Astrocyte of the hippocampus (primary cell): ENCODE data around the gene KCNIP1.
A peak's percentile ranks its signal among the peaks of the same experiment; 100 is the strongest.

Experiments used
- DNase-seq: peaks from one replicate; pipeline ENCODE4 v3.0.0; 2011; ENCODE audit warnings: low read depth, low spot score

KCNIP1 gene

DNA sequence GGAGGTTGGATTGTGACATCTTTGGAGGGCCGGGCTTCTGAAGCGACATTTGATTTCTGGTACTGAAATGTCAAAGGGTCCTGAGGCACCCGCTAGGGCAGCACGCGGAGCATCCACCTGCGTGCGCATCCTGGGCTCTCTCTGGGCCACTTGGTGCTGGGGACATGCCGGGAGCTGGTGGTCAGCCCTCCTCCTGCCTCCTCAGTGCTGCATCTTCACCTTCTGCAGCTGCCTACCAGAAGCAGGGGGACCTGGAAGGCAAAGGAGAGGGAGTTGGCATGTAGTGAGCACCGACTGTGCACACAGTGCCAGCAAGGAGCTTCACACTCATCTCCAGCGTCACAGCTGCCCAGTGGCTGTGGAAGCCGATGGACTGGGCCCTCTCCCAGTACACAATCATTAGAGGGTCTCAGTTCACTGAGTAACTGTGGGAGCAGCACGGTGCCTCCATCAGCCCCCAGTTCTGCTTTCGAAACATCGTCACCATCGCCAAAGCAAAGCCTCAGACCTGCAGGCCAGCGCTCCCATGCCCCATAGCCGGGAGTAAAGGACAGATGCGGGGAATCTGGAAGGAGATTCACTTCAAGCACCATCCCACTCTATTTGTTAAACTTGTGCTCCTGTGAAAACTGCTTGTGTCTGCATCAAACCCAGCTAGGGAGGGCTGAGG, 138.4 kb downstream of the KCNIP1 start:
- DNase-seq: no peak

DNA sequence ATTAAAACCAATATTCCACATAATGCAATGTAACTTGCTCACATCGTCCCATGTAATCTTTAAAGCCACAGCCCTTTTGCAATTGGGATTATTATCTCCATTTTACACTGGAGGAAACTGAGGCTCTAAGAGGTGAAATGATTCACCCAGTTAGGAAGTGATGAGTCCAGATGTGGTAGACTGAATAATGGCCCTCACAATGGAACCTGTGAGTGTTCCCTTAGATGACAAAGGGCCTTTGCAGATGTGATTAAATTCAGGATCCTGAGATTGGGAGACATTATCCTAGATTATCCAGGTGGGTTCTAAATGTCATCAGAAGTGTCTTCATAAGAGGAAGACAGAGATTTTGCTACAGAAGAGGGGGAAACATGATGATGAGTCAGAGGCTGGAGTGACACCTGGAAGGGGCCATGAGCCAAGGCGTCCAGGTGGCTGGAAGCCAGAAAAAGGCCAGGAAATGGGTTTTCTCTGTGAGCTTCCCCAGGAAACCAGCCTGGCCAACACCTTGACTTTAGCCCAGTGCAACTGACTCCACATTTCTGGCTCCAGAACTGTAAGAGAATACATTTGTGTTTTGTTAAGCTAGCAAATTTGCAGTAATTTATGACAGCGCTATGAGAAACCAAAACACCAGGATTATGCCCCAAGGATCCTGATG, 139.1 kb downstream of the KCNIP1 start:
- DNase-seq: no peak

DNA sequence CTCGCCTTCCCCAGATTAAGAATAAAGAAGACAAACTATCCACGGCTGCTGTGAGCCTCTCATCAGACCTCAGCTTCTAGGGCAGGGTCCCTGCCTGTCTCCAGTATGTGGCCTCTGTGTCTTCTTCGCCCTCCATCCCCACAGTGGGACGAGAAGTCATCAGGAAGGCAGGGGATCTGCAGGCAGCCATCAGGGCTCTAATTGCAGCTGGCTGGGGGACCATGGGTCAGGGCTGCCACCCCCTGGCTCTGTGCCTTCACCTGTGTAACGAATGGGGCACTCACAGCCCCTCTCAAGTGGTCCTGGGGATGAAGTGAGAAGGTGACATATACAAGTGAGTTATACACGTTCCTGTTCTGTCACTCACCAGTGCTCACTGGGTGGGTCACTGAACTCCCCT, 139.8 kb downstream of the KCNIP1 start:
- no peak for DNase-seq

DNA sequence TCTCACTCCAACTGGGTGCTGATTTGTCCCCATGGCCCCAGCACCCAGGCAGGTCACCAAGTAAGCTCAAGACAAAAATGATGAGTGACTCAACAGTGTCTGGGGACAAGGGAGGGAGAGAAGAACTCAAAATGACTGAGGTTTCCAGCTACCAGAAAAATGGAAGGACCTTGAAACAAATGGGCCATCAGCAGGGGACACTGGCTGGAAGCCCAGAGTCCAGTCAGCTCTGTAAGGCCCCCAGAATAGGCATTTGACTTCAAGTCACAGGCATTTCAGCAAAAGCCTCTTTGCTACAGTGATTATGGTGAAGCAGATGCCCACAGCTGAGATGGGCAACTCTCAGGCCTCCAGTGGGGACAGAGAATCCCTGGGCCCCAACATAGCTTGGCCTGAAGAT, 140.7 kb downstream of the KCNIP1 start:
- DNase-seq: no peak

DNA sequence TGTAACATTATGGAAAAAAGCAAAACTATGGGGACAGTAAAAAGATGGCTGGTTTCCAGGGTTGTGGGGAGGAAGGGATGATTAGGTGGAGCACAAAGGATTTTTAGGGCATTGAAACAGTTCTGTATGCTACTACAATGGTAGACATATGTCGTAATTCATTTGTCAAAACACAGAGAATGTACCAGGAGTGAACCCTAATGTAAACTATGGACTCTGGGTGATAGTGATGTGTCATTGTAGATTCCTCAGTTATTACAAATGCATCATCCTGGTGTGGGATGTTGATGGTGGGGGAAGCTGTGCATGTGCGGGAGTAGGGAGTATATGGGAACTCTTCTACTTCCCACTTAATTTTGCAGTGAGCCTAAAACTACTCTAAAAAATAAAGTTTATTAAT, 144.7 kb downstream of the KCNIP1 start:
- no peak for DNase-seq

DNA sequence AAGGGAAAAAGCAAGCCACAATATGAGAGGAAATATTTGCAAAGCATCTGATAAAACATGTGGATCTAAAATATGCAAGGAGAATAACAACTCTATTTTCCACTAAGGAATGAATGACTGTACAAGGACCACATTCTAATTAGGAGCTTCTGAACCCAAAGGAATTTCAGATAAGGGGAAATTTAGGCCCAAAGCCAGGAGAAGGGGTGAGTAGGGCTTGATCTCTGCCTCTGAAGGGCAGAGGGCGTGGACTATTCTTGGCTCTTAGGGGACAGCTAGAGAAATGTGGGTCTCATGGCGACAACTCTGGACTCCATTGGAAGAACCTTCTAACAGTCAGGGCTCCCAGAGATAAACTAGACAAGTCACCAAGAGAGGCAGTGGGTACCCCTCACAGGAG, 147.0 kb downstream of the KCNIP1 start:
- no peak for DNase-seq

DNA sequence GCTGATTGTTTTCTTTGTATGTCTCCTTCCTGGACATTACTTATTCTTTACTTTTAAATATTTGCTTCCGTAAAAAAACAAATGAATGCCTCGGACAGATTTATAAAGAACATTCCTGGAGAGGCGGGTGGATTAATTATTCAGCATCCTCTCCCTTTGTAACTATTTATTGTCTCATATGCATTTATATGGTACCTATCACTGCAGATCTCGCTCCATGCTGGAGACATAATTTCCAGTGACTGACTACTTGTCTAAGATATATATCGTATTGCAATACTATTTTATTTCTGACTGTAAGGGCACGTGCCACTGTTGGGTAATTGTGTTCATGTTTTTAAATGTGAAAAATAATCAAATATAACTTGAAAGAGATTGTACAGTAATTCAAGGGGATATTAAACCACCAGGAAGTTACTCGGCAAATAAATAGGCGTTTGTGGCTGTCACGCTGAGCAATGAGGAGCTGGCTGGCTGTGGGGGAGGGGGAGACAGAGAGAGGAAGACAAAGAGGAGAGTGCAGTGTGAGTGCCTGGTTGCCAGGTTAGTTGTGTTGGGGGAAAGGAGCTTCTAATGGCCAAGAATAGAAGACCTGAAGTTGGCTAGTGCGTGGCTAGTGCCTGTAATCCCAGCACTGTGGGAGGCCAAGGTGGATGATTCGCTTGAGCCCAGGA, 147.9 kb downstream of the KCNIP1 start:
- no peak for DNase-seq

DNA sequence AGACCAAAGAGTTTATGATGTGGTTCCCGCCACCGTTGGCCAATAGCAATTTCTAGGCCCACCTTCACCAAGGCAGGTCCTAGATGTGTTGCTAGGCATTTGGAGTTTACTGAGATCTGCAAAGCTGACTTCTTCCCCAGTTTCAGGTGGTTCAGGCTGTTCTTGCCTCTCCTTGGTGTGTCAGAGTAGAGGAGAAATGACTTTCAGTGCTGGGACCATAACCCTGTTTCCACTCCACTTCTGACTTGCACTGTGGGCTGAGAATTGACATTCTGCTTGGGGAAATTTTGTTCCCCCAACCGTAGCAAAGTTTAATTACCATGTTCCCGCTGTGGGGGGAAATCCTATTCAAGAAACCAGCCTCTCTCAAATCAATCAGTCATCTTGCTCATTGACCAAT, 151.7 kb downstream of the KCNIP1 start:
- DNase-seq: no peak

DNA sequence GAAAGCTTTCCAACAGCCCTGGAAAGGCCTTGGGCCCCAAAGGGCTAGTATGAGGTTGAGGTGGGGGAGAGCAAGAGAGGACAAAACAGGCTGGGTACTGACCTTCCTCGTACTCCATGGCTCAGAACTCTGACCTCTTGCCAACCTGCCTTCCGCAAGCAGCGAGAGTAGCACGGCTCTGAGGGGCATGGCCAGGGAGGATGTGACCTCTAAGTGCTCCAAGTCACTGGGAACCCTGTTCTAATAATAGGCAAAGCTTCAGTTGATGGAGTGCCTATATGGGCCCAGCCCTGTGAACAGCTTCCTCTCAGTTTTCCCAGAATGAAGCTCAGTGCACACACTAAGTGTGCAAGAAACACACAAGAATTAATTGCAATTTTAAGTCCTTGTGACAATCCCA, 152.1 kb downstream of the KCNIP1 start:
- DNase-seq: no peak

DNA sequence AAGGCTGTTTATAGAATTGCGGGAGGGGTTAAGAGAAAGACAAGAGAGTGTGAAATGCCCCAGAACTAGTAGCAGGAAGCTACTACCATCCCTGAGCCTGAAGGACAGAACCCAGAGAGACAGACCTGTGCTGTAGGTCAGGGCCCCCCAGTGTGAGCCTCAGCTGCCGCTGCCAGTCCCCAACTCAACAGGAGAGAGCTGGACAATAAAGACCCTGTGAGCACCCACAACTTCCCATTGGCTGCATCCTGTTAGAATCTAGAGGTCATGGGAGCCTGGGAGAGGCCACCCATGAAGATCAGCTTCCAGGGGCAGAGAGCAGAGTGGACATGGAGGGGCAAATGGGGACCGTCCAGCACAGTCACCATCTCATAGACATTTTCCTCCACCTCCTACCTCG, 152.5 kb downstream of the KCNIP1 start:
- DNase-seq: no peak

DNA sequence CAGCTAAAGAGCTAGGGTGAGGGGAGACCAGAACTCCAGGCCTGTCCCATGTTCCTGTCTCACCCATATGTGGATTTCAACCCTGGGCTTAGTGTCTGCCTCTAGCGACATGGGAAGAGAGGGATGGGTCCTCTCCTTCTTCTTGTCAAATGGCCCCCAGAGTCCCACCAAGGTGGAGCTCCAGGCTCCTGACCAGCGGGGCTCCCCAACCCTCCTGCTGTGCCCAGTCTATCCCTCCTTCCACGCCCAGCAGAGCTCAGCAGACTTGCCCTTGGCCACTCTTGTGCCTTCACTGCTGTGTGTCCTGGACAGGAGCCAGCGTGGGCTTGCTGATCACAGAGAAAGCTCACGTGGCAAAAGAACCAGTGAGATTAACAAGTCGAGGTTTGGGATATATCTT, 156.7 kb downstream of the KCNIP1 start:
- no peak for DNase-seq

DNA sequence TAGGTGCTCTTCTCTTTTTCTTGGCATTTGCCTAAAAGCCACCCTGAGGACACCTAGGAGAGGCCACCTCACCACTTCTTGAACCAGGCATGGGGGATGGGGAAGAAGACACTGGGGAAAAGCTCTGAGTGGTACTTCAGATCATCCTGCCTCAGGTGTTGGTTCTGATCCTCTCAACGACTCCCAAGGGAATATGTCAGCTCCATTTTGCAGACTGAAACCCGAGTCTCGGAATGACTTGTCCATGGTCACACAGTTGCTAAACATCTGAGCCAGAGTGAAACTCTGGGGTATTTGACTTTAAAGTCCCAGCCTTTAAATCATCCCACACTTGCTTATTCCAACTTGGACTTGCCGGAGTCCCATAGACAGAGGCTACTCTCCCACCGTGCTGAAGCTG, 159.1 kb downstream of the KCNIP1 start:
- DNase-seq: no peak

DNA sequence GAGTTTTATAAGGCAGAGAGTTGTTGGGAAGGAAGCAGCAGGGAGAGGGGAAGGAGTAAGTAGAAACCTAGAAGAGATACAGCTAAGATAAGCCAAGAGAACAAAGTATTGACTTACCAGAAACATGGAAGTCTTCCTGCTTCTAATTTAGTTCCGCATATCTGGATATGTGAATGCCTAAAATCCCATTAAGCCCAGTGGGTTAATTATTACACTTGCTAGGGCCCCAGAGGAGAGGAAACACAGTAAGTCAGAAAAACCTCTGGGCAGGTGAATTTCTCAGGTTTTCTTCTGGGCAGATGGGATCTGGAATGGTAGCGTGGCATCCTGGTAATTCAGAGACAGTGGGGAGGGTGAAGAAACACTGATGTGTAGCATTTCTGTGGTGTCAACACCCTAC, 175.0 kb downstream of the KCNIP1 start:
- DNase-seq: no peak

DNA sequence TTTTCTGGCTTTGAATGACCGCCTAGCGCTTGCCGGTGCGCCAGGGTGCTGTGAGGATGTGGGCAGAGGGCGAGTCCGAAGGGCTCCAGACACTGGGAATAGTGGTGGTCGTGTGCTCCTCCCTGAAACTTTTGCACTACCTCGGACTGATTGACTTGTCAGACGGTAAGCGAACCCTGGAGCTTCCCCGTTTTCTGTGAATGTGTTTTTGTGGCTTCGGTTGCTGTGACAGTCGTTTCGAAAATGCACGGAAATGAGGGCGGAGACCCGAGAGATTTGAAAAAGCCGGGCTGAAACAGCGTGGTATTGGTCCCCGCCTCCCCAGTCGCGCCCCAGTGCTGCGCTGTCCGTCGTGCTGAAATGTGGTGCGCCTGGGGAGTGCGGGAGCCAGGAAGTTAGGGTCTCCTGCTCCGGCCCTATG, 177.2 kb downstream of the KCNIP1 start:
- peak; percentile 76 for DNase-seq

DNA sequence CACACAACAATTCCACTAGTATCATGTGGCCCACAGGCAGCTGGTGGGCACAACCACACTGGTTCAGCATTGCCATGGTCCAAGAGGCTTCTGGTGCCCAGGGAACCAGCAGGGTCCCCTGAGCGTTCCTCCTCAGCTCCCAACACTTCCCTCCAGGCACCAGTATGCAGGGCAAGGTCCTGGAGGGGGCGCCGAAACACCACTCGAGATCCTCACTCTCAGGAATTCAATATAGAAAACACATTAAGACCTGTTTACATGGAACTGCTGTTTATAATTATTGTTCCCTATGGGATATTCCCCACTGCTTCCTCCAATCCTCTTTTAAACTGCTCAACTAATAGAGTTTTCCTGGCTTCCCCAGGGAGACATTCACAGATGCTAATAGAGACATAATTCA, 187.8 kb downstream of the KCNIP1 start:
- DNase-seq: no peak

DNA sequence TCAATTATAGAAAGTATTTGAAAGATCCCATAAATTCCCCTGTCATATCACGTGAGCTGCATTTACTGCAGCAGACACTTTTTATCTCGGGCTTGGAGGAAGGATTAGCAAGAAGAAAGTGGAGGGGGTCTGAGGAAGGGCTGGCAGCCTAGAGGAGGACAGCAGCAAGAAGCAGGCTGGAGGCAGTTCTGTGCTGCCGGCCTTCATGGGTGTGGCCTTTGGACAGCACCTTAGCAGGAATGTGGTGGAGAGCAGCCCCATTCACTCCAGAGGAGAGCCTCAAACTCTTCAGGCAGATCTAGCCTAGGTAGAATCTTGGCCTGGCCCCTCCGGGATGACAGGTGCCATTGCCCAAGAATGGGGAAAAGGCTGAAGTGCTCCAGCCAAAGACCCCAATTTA, 189.9 kb downstream of the KCNIP1 start:
- DNase-seq: peak; percentile 5

DNA sequence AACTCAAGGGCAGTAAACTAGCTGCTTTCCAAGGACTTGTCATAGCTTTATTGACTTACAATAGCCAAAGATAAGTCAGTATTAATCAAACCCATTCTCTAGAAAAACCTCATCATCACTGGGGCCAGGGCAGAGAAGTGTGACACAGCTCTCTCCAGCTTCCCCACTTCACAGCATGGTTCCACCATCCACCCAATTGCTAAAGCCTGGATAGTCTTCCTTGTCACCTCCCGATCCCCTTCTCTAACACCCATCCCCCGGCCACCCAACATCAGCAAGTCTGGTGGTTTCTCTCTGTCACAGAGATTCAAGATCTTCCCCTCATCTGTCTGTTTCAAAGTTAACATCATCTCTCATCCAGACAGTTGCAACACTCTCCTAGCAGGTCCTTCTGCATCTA, 191.1 kb downstream of the KCNIP1 start:
- no peak for DNase-seq

DNA sequence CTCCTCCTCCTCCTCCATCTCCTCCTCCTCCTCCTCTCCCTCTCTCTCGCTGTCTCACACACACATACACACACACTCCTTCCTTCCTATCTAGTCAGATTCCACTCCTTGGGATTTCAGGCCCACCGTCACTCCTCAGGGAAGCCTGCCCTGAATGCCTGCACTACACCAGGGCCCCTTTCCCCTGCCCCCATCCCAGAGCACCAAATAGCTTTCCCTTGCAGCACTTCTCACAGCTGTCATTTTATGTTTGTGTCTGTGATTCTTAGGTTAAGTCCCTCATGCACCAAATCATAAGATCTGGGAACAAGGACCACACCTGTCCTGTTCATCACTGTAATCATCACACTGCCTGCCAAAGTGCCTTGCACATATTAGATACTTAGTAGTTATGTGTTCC, 193.2 kb downstream of the KCNIP1 start:
- DNase-seq: no peak

DNA sequence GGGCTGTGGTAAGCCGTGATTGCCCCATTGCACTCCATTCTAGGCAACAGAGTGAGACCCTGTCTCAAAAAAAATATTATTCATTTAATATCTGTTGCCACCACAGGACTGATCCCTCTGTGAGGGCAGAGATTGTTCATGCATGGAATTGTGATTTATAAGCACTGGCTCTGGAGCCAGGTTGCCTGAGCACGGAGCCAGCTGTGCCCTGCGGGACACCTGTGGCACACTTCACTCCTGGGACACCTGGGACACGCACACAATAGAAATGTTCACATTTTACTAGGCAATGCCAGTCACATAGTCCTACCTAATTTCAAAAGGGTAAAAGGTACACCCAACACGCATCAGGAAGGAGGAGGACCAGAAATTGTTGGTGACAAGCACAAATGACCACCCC, 196.7 kb downstream of the KCNIP1 start:
- DNase-seq: no peak

DNA sequence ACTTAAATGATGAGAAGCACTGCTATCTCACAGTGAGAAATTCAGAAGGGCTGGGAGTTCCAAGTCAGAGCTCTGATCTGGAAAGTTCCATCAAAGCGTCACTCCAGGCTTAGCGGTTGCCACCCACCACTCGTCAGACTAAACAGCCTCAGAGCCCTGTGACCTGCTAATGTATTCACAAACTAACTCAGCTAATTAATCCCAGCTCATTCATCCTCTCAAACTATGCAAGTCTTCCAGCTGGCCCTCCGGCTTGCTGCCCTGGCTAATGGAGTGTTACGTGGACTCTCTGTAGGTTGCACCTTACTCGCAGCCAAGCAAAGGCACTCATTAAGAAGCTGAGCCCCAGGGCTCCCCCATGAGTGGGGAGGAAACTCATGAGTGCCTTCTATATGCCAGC, 197.5 kb downstream of the KCNIP1 start:
- no peak for DNase-seq

DNA sequence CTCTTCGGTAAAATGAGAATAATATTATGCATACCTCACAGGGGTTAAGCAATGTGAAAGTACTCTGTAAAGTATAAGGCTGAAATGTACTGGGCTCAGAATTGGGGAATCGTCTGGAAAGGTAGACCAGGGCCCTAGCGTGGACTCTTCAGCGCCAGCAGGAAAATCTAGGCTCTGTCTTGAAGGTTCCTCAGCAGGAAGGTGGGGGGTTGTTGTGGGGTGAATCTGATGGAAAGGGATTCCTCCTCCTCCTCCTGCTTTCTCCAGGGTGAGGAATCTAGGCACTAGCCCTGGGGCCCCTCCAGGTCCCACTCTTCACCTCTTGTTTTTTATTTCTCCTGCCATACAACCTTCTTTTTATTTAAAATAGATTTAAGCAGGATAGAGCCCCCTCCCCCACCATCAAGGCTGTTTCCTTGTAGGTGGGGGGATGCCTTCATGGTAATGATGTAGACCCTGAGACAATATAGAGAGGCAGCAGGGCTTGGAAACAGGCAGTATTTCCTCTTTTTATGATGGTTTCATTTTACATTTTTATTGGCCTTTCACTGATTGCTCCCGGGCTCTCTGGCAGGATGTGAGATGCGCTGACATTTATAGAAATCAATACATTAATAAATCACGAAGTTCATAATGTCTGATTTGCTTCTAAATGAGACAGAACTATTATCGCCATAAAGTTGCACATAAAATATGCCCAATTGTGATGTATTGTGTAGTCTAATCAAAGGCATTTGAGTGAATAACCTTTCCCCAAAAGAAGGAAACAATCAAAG, 200.8 kb downstream of the KCNIP1 start:
- DNase-seq: no peak

DNA sequence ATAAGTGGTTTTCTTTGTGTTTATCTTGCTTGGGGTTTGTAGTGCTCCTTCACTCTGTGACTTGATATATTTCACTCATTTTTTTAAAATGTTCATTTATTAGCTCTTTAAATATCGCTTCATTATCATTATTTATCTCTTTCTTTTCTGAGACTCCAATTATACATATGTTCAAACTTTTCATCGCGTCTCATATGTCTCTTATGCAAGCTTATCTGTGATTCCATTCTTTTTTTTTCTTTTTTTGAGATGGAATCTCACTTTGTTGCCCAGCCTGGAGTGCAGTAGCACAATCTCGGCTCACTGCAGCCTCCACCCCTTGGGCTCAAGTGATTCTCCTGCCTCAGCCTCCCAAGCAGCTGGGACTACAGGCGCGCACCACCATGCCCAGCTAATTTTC, 205.8 kb downstream of the KCNIP1 start:
- DNase-seq: no peak
